ENCODE data around the gene CD9.

GRCh38 chr12:6201826-6202225 is 1.6 kb downstream of the CD9 start:
- TF ChIP-seq CTCF (IDR thresholded peaks at IDR 0.05) (no peak), POLR2A (IDR thresholded peaks at IDR 0.05) (no peak)

All from esophagus squamous epithelium (tissue), 4 donors.